DOHH2 (cell line): ENCODE data around the gene CNNM4.

Experiments
- EZH2phosphoT487 ChIP-seq: fragments of 200-600 bp; sonication (generic); IDR thresholded peaks from 2 replicates; pipeline ENCODE4 v1.6.1; 2017; ENCODE audit warnings: borderline replicate concordance, mild to moderate bottlenecking, antibody characterized with exemption, low read length, moderate library complexity, mixed read lengths
- TF ChIP-seq, protein P1 (sequence below): fragments of 200-600 bp; sonication (generic); IDR thresholded peaks from one replicate; pipeline ENCODE4 v1.5.1; 2014; ENCODE audit warnings: antibody characterized with exemption, mild to moderate bottlenecking, low read depth, low read length; ENCODE audit not compliant: poor library complexity, severe bottlenecking

DNA sequence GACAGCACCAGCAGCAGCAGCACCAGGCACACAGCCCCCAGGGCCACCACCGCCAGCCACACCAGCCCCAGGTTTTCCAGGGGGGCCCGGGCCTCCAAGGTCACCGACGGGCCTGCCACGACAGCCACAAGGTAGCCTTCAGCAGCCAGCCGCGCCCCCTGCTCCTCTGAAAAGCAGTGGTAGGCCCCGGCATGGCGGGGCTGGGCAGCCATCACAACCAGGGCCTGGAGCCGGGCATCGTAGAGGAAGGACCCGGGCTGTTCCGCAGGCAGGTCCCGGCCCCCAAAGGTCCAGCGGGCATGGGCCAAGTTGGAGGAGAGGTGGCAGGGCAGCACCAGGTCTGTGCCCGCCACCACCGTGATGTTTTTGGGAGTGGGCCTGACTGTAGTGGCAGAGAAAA lies 100.4 kb downstream of the CNNM4 start:
- TF ChIP-seq, protein P1, sequence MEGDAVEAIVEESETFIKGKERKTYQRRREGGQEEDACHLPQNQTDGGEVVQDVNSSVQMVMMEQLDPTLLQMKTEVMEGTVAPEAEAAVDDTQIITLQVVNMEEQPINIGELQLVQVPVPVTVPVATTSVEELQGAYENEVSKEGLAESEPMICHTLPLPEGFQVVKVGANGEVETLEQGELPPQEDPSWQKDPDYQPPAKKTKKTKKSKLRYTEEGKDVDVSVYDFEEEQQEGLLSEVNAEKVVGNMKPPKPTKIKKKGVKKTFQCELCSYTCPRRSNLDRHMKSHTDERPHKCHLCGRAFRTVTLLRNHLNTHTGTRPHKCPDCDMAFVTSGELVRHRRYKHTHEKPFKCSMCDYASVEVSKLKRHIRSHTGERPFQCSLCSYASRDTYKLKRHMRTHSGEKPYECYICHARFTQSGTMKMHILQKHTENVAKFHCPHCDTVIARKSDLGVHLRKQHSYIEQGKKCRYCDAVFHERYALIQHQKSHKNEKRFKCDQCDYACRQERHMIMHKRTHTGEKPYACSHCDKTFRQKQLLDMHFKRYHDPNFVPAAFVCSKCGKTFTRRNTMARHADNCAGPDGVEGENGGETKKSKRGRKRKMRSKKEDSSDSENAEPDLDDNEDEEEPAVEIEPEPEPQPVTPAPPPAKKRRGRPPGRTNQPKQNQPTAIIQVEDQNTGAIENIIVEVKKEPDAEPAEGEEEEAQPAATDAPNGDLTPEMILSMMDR = no peak
- no peak for TF ChIP-seq EZH2phosphoT487
